GM06990 (cell line): ENCODE data around the gene ISL1.

Source experiments
- DNase-seq: peaks from one replicate; pipeline ENCODE4 v3.0.0-alpha.2; 2011; ENCODE audit not compliant: insufficient read length; ENCODE audit errors: extremely low read depth
- H3K27me3 ChIP-seq: replicated peaks from 2 replicates; pipeline ENCODE4 v1.6.0; 2011; ENCODE audit warnings: low read length; ENCODE audit not compliant: control insufficient read depth, insufficient read depth
- H3K36me3 ChIP-seq: 2 replicates; pipeline ENCODE4 v1.5.1; 2011; ENCODE audit warnings: low read length; ENCODE audit not compliant: control insufficient read depth, insufficient read depth
- H3K4me3 ChIP-seq: replicated peaks from 2 replicates; pipeline ENCODE4 v1.5.1; 2011; ENCODE audit warnings: low read depth, mild to moderate bottlenecking, control low read depth, low read length
- CTCF ChIP-seq: IDR thresholded peaks from 2 replicates; pipeline ENCODE4 v1.5.1; 2011; ENCODE audit warnings: low read length, control low read depth, mild to moderate bottlenecking, inconsistent platforms; ENCODE audit not compliant: insufficient read depth, poor library complexity, severe bottlenecking

The ISL1 gene

GRCh38 chr5:51384281-51384840 is 1.1 kb downstream of the ISL1 start:
- H3K4me3 ChIP-seq: no peak overlapping the region
- no peak for DNase-seq
- H3K27me3 ChIP-seq: peaks cover 4% of the 10 kb centered on the region
- no peaks in the 10 kb centered on the region for H3K36me3 ChIP-seq
- no peak for TF ChIP-seq CTCF

- Histone ChIP-seq H3K27me3 (peaks cover 4% of the 10 kb centered on the region), H3K36me3 (no peaks in the 10 kb centered on the region), H3K4me3 (no peak overlapping the region)
- no peak for DNase-seq
- TF ChIP-seq CTCF: no peak
Observed at GRCh38 chr5:51385216-51385615, 2.0 kb downstream of the ISL1 start.

GRCh38 chr5:51386916-51387883 is 4.0 kb downstream of the ISL1 start:
- Histone ChIP-seq H3K36me3 (no peaks in the 10 kb centered on the region), H3K27me3 (peaks cover 4% of the 10 kb centered on the region), H3K4me3 (no peak overlapping the region)
- TF ChIP-seq CTCF: no peak
- DNase-seq: no peak

GRCh38 chr5:51387884-51388275 is 4.6 kb downstream of the ISL1 start:
- Histone ChIP-seq H3K27me3 (peaks cover 4% of the 10 kb centered on the region), H3K36me3 (no peaks in the 10 kb centered on the region), H3K4me3 (no peak overlapping the region)
- DNase-seq: no peak
- no peak for TF ChIP-seq CTCF

GRCh38 chr5:51388488-51389287 is 5.4 kb downstream of the ISL1 start:
- no peak for TF ChIP-seq CTCF
- H3K27me3 ChIP-seq: peaks cover 4% of the 10 kb centered on the region
- H3K36me3 ChIP-seq: no peaks in the 10 kb centered on the region
- DNase-seq: no peak
- H3K4me3 ChIP-seq: no peak overlapping the region
